HT1080 (cell line): ENCODE results near the gene DNM3. TPM values are rescaled to one million over a fixed set of nuclear protein-coding genes. Genes with fewer than 3 reads are reported as not detected.

Source experiments
- DNase-seq: peaks from one replicate; pipeline ENCODE4 v3.0.0-alpha.2; 2015; ENCODE audit warnings: low read depth
- total RNA-seq: library from RNA; depleted of rRNA; stranded (reverse); fragments of >200 nt; shearing (Covaris generic); gene quantifications from 2 replicates; pipeline ENCODE4 v1.2.3, GENCODE V29; 2014

Gene DNM3
- total RNA-seq, 1 experiment from 2014 or later = 1.8 TPM

DNA sequence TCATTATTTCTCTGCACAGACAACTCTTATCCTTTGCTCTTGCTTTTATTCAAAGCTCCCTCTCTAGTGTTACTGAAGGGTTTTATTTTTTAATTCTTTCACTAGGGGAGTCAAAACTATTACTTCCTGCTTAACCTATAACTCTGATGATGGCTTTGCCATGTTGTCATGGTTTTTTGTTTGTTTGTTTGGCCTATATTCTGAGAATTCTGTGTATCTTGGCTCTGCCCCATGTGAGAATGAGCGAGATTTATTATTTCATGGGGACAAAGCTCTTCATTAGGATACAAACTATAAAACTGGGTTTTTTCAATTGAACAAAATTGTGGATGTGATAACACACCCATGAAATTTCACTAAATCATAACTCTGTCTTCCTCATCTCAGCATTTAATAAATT, 388.6 kb downstream of the DNM3 start:
- DNase-seq = no peak

DNA sequence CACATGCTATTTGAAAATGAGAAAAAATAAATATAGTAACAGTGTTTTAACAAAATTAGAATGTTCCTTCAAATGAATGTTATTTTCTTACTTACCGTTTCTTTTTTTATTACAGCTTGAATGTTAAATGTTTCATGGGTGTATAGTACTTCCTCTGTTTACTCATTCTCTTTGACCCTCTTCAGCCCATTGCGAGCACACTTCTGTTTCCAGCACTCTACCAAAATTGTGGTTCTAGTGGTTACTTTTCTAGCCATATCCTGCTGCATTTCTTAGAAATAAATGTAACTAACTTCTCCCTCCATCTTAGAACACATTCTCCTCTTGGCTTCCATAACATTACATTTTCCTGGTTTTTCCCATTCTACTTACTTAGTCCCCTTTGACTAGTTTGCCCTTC, 389.2 kb downstream of the DNM3 start:
- DNase-seq = no peak

DNA sequence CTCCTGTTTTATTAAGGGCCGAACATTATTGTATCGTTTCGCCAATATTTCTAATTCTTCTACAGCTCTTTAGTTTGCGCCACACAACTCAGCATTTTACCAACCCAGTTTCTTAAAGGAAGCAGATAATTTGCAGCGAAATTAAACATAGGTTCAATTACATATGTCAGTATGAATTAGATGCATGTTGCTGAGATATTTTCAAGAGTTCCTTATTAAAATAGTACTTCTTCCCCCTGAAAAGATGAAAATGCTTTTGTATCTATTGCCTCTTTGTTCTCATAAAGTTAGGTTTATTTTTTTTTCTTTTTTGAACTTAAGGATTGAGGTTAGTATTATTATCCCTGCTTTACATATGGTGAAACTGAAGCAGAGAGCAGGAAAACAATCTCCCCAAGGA, 395.7 kb downstream of the DNM3 start:
- no peak for DNase-seq

DNA sequence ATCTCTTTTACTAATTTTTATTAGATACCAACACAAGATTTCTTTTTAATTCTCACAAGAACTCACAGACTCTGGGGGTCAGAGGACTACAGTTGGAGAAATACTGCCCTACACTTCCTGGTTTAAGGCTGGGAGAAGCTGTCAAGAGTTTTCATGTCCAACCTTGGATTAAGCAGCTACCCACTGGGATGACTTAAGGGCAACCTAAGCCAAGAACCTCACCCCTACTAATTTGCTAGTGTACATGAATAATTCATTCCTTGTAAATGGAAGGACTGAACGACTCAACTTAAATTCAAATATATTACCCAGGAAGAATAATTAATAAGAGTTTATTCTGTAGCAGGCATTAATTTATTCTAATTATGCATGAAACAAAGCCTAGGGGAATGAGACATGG, 396.9 kb downstream of the DNM3 start:
- DNase-seq = no peak

DNA sequence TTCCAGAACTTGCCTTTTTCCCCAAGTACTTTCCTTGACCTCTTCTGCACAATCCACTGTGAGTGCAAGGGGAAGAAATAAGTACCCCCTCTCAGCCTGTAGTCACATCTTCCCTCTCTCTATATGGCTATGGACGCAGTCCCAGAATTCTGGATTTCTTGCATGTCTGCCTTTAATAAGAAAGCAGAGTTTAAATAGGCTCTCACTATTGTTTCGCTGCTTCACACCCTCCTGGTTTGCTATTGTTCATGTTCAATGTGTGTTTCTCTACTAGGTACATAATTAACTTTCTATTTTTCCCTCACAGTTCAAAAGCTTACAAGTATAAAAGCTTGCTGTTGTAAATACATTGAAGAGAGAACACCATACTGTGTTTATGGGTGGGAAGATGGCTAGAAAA, 397.7 kb downstream of the DNM3 start:
- no peak for DNase-seq

DNA sequence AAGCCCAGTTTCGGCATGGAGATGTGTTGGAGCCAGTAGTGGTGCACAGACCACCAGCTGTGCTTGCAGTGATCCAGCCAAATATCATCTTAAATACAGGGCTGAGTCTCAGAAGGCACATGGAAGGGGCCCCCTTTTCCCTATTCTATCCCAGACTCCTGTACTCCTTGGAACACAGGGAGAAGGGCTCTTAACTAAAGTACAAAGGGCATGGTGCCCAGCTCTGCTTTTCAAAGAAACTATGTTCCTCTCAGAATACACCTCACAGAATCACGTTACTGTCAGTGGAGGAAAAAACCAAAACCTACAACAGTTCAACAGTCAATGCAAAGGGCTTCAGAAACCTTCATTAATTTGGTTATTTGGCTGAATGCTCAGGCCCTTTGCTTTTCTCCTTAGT, 398.6 kb downstream of the DNM3 start:
- no peak for DNase-seq

DNA sequence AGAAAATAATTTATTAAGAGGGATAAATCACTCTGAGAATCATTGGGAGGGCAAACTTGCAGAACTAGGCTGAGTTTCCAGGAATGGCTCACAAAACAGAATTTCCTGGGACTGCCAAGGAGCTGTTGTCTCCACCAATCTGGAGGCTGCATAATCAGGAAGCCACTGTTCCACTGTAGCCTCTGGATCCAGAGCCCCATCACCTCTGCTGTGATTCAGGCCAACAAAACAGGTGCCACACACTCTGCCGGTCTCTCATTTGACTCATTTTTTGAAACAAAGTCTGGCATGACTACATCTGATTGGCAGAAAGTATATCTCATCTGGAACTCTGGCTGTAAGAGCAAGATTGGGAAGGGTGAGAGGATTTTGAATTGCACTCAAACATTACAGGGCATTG, 400.2 kb downstream of the DNM3 start:
- DNase-seq = no peak

DNA sequence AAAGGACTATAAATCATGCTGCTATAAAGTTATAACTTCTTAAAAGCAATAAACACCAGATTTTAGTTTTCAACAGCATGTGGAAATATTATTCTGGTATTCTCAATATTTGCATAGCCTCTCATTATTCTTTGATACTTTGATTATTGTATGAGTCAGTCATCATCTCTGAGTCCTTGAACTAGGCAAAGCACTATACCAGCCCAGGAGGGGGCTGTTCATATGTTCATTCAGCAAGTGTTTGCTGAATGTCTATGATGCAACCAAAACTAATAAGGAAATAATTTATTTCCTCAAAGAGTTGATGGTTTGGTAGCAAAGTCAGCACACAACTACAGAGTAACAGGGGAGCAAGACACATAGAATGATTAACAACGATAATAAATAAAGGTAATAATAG, 403.6 kb downstream of the DNM3 start:
- no peak for DNase-seq

DNA sequence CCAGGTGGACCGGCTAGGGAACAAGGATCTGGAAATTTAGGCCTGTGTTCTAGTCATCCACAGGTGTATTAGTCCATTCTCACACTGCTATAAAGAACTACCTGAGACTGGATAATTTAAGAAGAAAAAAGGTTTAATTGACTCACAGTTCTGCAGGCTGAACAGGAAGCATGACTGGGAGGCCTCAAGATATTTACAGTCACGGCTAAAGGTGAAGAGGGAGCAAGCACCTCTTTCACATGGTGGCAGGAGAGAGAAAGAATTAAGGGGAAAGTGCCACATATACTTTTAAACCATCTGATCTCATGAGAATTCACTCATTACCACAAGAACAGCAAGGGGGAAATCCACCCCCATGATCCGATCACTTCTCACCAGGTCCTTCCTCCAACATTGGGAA, 404.5 kb downstream of the DNM3 start:
- DNase-seq = no peak

DNA sequence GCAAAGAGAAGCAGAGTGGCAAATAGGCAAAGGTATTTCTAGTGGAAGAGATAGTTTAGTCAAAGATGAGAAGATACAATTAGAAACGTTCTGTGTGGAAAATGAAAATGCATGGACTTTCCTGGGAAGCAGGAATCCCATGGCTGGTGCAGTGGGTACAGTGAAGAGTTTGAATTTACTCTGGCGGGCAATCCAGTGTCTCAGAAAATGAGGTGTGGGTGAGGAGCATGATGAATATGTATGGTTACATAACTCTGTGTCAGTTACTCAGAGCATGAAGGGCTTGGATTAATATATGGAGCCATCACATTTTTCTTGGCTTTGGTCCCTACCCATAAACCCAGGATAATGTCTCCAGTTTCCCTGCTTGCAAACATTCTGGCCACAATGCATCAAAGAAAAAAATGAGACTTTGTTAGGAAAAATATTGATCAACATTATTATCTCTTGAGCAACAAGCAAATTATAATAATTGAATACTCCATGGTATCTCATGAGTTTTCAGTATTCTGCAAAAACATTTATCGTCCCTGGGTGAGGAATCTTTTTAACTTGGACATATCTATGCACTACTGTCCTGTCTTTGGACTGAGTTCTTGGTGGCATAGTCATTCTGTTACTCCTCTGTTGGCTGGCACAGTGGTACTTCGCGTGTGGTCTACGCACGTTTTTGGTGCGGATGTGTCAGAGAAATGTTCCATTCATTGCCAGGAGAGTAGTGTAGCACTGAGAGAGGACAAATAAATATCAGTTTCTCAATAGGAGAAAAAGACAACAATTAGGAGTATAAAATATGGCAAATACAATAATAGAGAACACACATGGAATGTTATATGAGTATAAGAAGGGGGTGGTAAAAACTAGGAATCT, 405.5 kb downstream of the DNM3 start:
- DNase-seq = no peak

DNA sequence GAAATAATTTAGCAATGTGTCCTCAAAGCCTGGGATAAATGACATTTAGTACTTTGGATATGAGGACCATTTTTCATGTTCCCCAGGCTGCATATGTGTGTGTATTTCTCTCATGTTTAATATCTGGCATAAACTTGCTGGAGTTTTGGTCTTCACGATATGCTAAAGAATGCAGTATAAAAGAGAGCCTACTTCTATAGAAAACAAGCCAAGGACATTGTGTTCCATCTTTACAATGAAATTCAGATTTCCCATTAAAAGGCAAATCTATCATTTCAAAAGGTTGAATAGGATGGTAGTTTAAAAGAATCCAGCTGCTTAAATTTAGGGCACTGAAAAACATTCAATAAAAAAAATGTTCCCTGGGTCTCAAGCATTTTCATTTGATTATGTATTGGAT, 410.2 kb downstream of the DNM3 start:
- no peak for DNase-seq

DNA sequence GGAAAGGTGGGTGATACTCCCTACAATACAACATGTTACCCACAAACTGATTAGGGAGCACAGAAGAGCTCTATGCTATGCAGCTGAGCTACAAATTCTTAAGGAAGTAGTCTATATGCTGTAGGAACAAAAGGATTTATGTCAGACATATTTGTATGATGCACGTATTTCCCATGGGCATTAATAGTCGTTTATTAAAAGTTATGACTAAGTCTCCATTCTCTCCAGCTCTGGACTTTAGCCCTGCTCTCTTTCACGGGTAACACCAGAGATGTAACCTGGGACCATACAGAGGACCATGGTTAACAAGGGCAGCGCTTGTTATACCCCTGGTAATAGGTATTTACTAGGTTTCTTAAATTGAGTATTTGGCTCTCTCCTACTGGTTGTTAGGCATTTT, 411.0 kb downstream of the DNM3 start:
- DNase-seq = no peak

DNA sequence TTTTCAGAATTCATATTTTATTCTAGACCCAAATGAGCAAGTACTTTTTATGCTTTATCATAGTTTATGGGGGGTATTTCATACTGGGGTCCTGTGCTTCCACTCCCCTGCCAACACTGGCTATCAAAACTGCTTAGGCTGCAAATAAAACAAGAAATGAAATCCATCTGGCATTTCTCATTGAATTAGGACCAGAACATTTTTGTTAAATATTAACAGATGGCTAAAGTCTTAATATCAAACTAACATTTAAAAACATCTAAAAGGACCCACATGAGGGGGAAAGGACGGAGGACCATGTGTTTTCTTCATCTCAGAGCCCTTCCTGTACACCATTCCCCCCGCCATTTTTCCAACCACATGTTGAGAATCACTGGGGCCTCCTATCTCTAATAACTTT, 411.7 kb downstream of the DNM3 start:
- DNase-seq = no peak

DNA sequence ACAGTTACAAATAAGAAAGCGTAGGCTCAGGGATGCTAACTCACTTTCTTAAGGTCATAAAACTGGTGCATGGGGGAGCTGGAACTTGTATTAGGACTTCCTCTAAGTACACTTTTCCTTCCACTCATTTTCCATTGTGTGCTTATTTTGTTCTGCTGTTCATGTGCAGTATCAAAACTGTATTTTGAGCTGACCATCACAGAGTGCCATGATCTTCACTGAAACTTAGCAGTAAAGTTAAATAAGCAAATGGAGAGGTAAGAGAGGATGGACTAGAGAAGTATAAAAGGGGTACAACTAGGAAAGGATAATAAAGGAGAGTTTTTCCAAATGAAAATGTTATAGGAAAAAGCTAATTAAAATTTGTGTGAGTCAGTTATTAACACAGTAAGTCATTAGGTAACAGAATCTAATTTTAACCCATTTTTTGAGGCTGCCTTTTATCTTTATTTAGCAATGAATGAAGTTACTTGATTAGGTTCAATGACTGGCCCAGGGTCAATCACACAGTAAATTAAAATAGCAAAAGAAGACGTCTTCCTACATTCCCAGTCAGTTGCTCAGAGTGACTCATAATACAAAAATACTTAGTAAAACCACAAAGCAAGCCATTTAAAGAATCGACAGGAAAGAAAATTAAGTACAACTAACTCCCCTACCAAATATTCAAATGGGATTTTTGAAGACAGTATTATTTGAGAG, 413.4 kb downstream of the DNM3 start:
- DNase-seq = peak; percentile 93

DNA sequence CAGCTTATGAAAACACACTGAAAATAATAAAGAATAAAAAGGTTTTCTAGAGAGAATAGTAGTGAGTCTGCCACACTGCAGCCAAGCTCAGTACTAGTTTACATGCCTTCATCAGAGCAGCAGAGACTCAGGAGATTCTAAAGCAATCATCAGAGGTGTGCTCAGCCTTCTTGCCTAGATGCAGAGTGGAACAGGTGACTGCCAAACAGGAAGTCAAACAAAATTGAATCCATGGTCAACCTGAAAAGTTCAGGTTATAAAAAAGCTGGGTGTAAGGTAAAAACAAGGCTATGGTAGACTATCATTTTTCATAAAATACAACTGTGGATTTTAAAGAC, 413.9 kb downstream of the DNM3 start:
- no peak for DNase-seq

DNA sequence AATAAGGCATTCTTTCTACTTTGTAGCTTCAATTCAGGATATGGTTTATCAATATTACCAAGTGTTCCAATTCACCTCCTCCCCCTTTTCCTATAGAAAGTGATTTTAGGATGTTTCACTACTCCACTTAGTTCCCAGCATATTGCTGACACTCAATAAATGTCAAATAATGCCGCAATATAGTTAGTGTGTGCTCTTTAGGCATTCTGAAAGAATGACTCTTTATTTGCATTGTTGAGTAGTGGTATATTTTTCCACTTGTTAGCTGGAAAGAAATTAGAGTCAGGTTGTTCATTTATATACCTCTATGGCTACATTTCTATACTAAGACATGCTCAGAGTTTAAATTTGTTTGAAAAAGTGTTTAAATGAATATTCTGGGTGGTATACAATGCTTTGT, 424.6 kb downstream of the DNM3 start:
- DNase-seq = no peak

DNA sequence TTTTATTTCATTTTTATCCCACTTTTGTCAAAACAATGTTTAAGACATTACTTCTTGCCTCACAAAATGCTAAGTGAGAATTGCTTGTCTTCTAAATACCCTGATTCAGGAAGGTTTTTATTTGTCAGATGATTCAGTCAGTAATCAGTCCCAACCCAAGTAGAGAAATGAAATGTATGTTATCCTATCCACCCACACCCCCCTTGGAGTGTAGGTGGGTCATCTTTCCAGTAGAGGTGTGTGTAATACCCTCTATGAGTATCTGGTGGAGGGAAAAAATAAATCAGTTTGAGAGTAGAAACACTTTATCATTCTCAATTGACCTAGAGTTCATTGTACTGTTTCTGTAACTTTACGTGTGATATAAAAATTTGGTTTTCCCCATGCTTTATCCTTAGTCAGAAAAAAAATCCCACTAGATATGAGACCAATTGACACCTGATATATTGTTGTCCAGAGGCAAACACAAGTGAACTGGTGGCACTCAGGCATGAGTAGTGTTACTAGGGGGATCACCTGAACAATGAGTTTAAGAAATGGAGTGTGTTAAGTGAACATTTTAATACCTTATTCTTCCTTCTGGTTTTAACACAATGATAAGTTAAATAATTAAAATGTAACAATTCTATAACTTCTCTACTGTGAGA, 425.4 kb downstream of the DNM3 start:
- DNase-seq = no peak

DNA sequence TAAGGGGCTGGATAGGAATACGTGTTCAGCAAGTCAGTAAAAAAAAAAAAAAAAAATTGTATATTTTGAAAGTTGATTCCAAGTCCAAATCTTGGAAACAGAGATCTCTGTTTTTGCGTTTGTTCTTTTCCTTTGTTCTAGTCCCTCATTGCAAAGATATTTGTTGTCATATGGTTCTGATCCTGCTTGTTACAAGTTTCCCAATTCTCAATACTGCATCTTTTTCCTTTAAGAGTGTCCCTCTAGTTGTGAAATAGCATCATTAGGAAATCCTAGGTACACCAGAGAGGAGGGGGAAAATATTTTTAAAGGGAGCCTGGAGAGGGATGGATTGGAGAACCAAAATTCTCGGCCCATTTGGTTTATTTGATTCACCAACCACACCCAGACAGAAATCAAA, 426.9 kb downstream of the DNM3 start:
- no peak for DNase-seq

DNA sequence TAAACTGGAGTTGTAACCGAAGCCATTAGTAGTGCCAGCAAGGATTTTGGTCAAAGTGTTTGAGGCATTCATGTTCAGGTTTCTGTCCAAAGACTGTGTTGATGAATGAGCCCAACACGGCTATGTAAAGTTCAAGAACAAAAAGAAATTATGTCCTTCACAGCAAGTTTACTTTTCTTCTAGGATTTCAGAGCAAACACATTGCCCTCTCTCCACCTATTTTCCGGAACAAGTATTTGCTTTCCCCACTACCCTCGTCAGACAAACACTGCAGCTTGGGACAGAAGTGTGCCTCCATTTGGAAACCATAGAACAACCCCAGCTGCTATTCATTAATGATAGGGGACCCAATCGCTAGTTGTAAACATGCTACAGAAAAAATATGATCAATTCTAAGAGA, 427.8 kb downstream of the DNM3 start:
- DNase-seq = no peak

DNA sequence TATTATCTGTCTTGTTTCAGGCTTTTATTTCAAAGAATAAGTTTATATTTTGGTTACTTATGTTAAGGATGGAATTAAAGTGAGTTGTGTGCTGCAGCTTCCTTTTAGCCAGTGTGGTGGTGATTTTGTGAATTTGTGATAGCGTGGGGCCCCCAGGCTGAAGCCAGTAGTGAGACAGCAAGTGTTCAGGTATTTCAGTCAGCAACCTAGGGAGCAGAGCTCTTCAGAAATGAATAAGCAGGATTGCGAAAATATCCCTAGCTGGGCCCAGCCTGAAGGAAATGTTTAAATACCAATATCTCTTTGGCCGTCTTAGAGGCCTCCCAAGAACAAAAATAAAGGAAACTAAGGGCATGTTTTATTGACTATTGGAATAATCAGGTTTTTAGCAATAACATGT, 428.3 kb downstream of the DNM3 start:
- no peak for DNase-seq

DNA sequence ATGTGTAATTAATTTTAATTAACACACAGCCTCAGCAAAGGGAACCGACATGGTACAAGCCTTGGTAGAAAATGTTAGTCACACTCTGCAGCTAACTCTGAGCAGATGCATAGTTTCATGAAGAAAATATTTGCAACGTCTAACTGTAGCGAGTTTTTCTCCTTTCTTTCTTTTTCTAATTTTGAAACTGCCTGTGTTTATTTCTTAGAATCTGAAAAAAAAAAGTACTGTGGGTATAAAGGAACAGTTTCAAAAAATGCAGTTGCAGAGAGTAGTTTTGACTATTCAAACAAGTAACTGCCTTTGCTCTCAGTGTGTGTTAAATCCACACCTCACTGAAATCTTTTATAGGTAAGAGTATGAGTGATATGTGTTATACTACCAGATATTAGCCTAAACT, 429.3 kb downstream of the DNM3 start:
- DNase-seq = no peak

DNA sequence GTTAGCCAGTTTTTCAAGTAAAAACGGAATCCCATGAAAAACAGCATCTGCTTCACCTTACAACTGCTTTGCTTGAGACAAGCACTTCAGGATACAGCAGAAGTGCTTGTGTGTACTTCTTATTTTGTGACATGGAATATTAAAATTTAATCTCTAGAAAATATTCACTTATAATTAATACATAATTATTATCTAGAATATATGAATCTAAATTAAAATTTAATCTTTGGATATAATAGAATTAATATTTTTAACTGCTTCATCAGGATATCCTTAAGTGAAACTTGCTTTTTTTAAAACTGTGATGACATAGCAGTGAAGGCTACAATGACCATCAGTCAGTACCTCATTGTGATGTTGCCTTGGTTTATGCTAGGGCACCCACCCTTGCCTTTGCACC, 430.8 kb downstream of the DNM3 start:
- no peak for DNase-seq
